Endodermal cell (in vitro differentiated cells): ENCODE data around the gene SPAG17. TPM values are rescaled to one million over a fixed set of nuclear protein-coding genes. Genes with fewer than 3 reads are reported as not detected.
A peak's percentile ranks its signal among the peaks of the same experiment; 100 is the strongest.

Experiments used
- DNase-seq: peaks from one replicate; pipeline ENCODE4 v3.0.0-alpha.2; 2017
- H3K27ac ChIP-seq: 2 replicates; pipeline ENCODE4 v1.5.1; 2013; ENCODE audit warnings: mild to moderate bottlenecking, low read depth, low read length, moderate library complexity
- H3K27me3 ChIP-seq: 2 replicates; pipeline ENCODE4 v1.6.1; 2013; ENCODE audit warnings: mild to moderate bottlenecking, low read length, moderate library complexity; ENCODE audit not compliant: insufficient read depth, control insufficient read depth, poor library complexity, severe bottlenecking
- H3K36me3 ChIP-seq: 2 replicates; pipeline ENCODE4 v1.7.0; 2013; ENCODE audit warnings: mild to moderate bottlenecking, low read length, moderate library complexity; ENCODE audit not compliant: control insufficient read depth, insufficient read depth
- H3K4me1 ChIP-seq: one replicate; pipeline ENCODE4 v1.7.0; 2013; ENCODE audit warnings: low read length; ENCODE audit not compliant: control insufficient read depth, insufficient read depth
- H3K4me3 ChIP-seq: 2 replicates; pipeline ENCODE4 v1.5.1; 2013; ENCODE audit warnings: mild to moderate bottlenecking, low read length, moderate library complexity
- H3K9ac ChIP-seq: 2 replicates; pipeline ENCODE4 v1.6.1; 2013; ENCODE audit warnings: mild to moderate bottlenecking, low read length, moderate library complexity; ENCODE audit not compliant: poor library complexity, severe bottlenecking; ENCODE audit errors: extremely low read depth
- H3K9me3 ChIP-seq: 2 replicates; pipeline ENCODE4 v1.6.1; 2013; ENCODE audit warnings: mild to moderate bottlenecking, low read length, moderate library complexity; ENCODE audit not compliant: control insufficient read depth
- H3K27ac Mint-ChIP-seq: 2 replicates; pipeline ENCODE4 v1.8.0; 2020; ENCODE audit warnings: mixed read lengths
- H3K27me3 Mint-ChIP-seq: 2 replicates; pipeline ENCODE4 v1.8.0; 2021; ENCODE audit warnings: mild to moderate bottlenecking, mixed read lengths; ENCODE audit not compliant: insufficient read depth
- H3K36me3 Mint-ChIP-seq: 2 replicates; pipeline ENCODE4 v1.8.0; 2020; ENCODE audit warnings: low read depth, mixed read lengths
- H3K4me1 Mint-ChIP-seq: 2 replicates; pipeline ENCODE4 v1.8.0; 2020; ENCODE audit warnings: mixed read lengths
- H3K4me3 Mint-ChIP-seq: 2 replicates; pipeline ENCODE4 v1.8.0; 2020; ENCODE audit warnings: mild to moderate bottlenecking, moderate library complexity, mixed read lengths
- H3K9me3 Mint-ChIP-seq: 2 replicates; pipeline ENCODE4 v1.8.0; 2020; ENCODE audit warnings: mild to moderate bottlenecking, mixed read lengths
- WGBS, 2 experiments: methylation state at CpG; one replicate each; pipeline versions ENCODE4 v1.1.5 to v1.1.7; 2013; ENCODE audit warnings: missing lambda C conversion rate in 2 of 2, mixed read lengths in 1 of 2; ENCODE audit not compliant: insufficient coverage in 1 of 2, insufficient read length in 1 of 2; 5-methylcytosine and 5-hydroxymethylcytosine counted together
- total RNA-seq, 2 donors: library from RNA; stranded (reverse); fragmentation: NEBNext Ultra II Directional in 1 of 2; extraction: Animal tissue kit (Norgen Biotek cat#: 25700) in 1 of 2; gene quantifications; 2 replicates in 1 of 2; 3 replicates in 1 of 2; pipeline ENCODE4 v1.2.1, GENCODE V29; 2021
- TF ChIP-seq, protein P1 (sequence below): fragments of 200-600 bp; sonication (generic); conservative IDR thresholded peaks from 2 replicates; pipeline ENCODE4 v1.5.0; 2021; ENCODE audit warnings: antibody characterized with exemption, mild to moderate bottlenecking

Gene SPAG17
- total RNA-seq, 2 donors from 2014 or later = 5.0 to 6.3 TPM

DNA sequence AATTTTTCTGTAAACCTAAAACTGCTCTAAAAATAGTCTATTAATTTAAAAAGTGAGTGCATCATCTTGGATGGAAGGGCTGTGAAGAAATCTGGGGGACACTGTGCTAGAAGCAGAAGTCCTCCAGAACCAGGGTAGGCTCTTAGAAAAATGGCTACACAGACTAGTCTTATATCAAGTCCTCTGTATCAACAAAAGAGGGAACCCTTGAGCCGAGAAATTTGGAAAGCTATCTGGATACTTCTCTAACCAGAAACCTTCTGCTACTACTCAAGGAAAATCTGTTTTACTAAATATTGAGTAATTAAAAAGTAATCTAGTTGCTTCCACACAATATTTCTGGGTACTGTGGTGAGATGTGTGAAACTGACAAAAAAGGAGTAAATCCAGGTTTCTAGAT lies 163.4 kb downstream of the SPAG17 start:
- no peak overlapping the region for H3K27ac Mint-ChIP-seq
- no peak for DNase-seq
- no peaks in the 10 kb centered on the region for H3K36me3 Mint-ChIP-seq
- H3K4me1 Mint-ChIP-seq = no peaks in the 10 kb centered on the region
- Histone ChIP-seq H3K27ac (no peak overlapping the region), H3K4me3 (no peak overlapping the region), H3K9ac (no peak overlapping the region), H3K9me3 (no peaks in the 10 kb centered on the region), H3K36me3 (no peaks in the 10 kb centered on the region), H3K4me1 (no peaks in the 10 kb centered on the region), H3K27me3 (no peaks in the 10 kb centered on the region)
- H3K27me3 Mint-ChIP-seq = no peaks in the 10 kb centered on the region
- no peak overlapping the region for H3K4me3 Mint-ChIP-seq
- H3K9me3 Mint-ChIP-seq = no peaks in the 10 kb centered on the region
- TF ChIP-seq, protein P1, sequence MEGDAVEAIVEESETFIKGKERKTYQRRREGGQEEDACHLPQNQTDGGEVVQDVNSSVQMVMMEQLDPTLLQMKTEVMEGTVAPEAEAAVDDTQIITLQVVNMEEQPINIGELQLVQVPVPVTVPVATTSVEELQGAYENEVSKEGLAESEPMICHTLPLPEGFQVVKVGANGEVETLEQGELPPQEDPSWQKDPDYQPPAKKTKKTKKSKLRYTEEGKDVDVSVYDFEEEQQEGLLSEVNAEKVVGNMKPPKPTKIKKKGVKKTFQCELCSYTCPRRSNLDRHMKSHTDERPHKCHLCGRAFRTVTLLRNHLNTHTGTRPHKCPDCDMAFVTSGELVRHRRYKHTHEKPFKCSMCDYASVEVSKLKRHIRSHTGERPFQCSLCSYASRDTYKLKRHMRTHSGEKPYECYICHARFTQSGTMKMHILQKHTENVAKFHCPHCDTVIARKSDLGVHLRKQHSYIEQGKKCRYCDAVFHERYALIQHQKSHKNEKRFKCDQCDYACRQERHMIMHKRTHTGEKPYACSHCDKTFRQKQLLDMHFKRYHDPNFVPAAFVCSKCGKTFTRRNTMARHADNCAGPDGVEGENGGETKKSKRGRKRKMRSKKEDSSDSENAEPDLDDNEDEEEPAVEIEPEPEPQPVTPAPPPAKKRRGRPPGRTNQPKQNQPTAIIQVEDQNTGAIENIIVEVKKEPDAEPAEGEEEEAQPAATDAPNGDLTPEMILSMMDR = peak; percentile 28
- WGBS, 2 experiments = 67% methylated on average over 1 of the region's 1 CpG; no CpG with 5 or more reads in 1 of the 2 experiments

DNA sequence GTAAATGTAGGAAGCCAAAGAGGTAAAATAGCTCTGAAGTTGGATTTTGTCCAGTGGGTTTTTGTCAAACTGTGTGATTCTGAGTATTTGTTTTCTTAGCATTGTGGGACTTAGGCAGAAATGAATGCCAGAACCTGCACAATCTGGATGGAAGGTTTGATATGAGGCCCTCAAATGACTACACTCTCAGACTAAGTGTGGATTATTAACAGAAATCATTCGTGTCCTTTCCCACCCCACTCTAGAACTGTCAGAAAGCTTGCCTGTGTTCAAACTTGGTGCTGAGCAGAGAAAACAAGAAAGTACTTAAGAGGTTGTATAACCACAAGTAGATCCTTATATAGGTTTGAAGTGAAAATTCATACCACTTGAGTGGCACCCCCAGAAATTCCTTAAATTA lies 167.0 kb downstream of the SPAG17 start:
- Histone ChIP-seq H3K4me3 (no peak overlapping the region), H3K9ac (no peak overlapping the region), H3K27ac (no peak overlapping the region), H3K27me3 (no peaks in the 10 kb centered on the region), H3K36me3 (no peaks in the 10 kb centered on the region), H3K9me3 (no peaks in the 10 kb centered on the region), H3K4me1 (no peaks in the 10 kb centered on the region)
- no peak for DNase-seq
- no peak overlapping the region for H3K27ac Mint-ChIP-seq
- no peaks in the 10 kb centered on the region for H3K27me3 Mint-ChIP-seq
- H3K4me1 Mint-ChIP-seq = no peaks in the 10 kb centered on the region
- TF ChIP-seq, protein P1 = no peak
- WGBS, 2 experiments = 91% methylated on average over 1 of the region's 1 CpG; no CpG with 5 or more reads in 1 of the 2 experiments
- no peak overlapping the region for H3K4me3 Mint-ChIP-seq
- H3K9me3 Mint-ChIP-seq = no peaks in the 10 kb centered on the region
- no peaks in the 10 kb centered on the region for H3K36me3 Mint-ChIP-seq

DNA sequence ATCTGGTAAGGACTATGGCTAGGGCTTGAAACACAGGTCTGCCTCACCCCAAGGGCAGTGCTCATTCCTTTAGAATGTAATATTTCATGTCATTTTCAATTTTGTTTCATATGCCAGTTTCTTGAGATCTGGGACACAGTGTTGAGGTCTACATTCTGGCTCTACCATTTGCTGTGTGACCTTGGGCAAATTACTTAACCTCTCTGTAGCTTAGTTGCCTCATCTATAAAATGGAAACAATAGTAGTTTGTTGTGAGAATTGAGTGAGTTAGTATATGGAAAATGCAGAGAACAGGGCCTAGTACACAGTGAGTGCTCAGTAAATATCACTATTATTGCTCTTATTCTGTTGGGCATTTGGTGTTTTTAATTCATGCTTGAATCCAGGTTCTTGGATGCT lies 171.1 kb downstream of the SPAG17 start:
- Histone ChIP-seq H3K4me3 (no peak overlapping the region), H3K27me3 (no peaks in the 10 kb centered on the region), H3K9ac (no peak overlapping the region), H3K4me1 (no peaks in the 10 kb centered on the region), H3K36me3 (no peaks in the 10 kb centered on the region), H3K27ac (no peak overlapping the region), H3K9me3 (no peaks in the 10 kb centered on the region)
- Mint-ChIP-seq H3K27ac (no peak overlapping the region), H3K36me3 (no peaks in the 10 kb centered on the region), H3K9me3 (no peaks in the 10 kb centered on the region), H3K4me1 (no peaks in the 10 kb centered on the region), H3K27me3 (no peaks in the 10 kb centered on the region), H3K4me3 (no peak overlapping the region)
- TF ChIP-seq, protein P1 = no peak
- no peak for DNase-seq
